Measurements from ENCODE around the gene HIVEP1.
"Not testable (repeated sequence)": the region's sequence is repeated elsewhere in the genome, so short reads cannot be mapped to it uniquely, and the experiment has no call there.

Gene HIVEP1

DNA sequence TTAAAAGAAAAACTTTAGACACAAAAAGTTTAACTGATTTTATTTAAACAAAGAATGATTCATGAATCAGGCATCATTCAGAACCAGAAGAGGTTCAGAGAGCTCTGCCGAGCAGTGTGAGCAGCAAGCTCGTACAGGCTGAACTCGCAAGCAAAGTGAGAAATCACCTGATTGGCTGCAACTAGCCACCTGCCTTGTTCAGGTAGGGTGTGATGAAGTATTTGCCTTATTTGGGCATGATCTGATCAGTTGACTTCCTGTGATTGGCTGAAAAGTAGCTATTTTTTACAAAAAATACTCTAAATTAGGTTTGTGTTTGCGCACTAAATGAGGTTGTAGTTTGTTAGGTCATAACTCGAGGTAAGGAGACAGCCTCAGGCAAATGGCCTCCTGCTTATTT is 80.7 kb downstream of the HIVEP1 start:
- DNase-seq, result no peak

DNA sequence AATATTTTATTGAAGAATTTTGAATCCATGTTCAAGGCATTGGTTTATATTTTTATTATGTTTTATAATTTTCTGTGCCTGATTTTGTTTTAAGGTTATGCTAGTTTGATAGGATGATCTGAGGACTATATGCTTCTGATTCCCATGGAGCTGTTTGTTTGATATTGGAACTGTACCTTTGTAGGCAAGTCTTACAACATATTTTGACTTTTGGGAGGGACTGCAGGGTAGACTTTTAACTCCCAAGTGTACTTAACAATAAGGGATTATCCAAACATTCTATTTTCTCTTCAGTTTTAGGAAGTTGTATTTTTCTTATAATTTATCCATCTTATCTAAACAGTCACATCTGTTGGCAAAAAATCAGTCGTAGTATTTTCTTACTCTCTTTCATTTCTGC is 82.6 kb downstream of the HIVEP1 start:
- DNase-seq, result no peak

DNA sequence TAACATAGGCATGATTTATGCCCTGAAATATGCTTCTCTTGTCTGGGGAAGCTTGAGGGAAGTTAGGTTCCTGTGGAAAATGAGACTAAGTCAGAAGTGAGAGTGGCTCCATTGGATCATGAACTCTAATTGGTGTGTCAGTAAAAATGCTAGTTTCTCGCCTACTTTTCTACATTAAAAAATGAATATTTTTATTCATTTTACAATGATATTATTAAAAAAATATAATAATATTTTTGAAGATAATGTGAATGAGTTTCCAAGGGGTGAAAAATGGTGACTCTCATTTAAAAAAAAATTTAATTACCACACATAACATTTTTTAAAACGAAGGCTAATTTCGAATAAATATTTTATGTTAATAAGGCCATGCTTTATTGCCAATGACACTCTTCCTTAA is 84.2 kb downstream of the HIVEP1 start:
- no peak for DNase-seq

DNA sequence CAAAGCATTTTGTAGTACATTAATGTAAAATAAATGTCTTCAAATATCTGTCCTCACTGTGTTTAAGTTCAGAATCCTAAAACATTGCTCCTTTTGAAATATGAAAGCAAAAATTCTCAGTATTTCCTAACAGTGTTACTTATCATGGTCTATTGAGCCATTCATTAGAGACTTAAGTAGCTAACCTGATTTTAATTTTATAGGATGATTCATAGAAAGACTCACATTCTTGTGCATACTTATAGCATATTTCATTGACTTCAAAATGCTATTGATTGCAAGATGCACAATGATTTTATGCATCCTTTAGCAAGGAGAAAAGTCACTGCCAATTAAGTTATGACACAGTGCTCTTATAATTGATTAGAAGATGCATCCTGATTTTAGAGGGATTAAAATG is 85.7 kb downstream of the HIVEP1 start:
- DNase-seq, result no peak

DNA sequence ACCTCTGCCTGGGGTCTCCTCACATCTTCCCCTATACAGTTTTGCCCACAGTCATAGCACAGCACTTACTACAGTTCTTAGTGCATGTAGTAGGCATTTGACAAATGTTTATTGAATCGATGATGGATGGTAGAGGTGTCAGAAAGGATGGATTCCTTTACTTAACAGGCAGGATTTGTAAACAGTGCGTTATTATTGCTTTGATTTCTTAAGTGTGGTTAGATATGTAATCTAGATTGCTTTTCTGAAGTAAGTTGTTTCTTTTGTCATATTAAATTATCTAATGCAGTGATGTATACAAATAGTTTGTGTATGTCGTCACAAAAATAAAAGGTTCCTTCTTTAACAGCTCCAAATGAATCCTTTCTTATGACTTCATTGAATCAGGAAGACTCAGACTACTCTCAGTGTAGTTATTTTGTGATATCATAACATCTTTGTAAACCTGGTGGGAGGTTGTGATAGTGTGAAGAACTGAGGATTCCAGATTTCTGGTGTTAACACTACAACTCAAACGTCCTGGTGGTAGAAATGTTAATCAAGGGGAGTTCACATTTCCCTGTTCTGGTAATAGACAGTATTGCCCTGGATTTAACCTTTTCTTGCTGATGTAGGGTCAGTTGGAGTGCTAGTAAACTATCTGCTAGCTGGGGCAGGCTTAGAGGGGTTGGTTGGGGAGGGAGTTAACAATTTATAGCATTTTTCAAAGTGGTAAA is 87.7 kb downstream of the HIVEP1 start:
- DNase-seq, result no peak

DNA sequence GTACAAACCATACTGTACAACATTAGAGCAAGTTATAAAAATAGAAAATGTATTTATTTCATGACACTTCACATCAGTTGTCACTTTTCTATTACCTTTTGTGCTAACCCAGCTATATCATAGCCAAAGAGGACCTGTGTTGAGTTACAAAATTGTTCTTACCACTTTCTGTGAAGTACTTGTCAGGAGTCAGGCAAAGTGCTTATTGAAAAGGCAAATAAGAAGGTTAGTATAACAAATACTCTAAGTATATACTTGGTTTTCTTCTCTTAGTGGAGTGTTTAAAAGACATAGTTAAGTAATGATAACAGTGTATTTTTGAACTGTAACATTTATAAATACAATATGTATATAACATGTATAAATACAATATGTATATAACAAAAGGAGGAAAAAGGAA is 88.9 kb downstream of the HIVEP1 start:
- no peak for DNase-seq

DNA sequence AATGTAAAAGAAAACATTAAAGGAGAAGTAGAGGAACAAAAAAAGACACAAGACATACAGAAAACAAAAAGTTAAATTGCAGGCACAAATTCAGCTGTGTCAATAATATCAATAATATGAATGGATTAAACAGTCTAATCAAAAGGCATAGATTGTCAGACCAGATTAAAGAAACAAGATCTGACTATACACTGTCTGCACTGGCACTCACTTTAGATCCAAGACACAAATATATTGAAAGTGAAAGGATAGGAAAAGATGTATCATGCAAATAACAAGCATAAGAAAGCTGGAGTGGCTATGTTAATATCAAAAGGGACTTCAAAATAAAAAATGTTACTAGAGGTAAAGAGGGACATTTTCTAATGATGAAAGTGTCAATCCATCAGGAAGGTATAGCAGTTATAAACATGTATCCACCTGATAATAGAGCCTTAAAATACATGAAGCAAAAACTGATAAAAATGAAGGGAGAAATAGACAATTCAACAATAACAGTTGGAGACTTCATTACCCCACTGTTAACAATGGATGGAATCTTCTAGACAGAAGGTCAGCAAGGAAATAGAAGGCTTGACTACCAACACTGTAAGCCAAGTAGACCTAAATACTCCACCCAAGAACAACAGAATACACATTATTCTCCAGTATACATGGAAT is 89.7 kb downstream of the HIVEP1 start:
- no peak for DNase-seq

DNA sequence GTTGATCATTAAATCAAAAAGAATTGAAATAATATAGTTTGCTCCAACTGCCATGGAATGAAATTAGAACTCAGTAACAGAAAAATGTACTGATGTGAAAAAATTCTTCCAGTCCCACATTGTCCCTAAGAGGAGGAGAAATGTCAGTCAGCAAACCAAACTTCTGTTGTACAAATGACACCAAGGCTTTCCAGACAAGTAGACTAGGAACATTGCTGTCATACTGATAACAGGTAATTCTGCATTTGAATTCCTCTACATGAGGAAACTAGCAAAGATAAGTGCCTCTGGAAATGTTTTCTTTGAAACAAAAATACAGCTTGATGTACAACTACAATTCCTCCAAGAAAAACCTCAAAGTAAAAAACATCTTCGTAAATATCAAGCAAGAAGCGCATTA is 90.2 kb downstream of the HIVEP1 start:
- DNase-seq, result no peak

DNA sequence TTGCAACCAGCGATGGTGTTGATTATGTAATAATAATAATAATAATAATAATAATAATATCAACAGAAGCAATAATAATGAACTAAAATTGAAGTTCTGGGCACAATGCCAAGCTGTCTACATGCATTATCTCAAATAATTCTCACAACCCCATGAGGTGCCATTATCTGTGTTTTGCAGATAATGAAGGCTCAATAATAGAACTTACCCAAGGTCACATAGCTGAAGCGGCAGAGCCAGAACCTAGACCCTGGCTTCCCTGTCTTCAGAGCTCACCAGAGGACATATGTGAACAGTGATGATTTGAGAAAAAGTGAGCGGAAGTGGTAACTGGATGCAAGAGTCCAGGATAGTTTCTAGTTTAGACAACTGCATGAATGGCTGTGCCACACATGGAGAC is 91.0 kb downstream of the HIVEP1 start:
- no peak for DNase-seq

DNA sequence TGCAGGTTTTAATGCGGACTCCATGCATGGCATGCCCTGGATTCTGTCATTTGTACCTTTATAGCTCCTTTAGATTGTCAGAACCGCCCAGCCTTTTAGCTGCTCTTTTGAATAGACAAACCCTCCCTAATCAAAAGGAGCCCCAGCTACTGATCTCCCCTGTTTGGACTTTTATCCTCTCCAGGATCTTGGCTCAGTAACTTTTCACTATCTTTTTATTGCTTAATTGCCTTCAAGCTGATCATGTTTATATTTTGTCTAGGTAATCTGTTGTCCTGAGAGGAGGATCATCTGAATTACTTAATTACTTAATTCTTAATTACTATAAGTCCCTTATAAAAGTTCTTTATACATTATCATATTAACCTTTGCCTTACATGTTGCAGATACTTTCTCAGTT is 93.2 kb downstream of the HIVEP1 start:
- DNase-seq, result no peak

DNA sequence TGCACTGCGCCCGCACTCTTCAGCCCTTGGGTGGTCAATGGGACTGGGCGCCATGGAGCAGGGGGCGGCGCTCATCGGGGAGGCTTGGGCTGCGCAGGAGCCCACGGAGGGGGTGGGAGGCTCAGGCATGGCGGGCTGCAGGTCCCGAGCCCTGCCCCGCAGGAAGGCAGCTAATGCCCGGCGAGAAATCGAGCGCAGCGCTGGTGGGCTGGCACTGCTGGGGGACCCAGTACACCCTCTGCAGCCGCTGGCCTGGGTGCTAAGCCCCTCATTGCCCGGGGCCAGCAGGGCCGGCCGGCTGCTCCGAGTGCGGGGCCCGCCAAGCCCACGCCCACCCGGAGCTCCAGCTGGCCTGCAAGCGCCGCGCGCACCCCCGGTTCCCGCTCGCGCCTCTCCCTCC is 96.3 kb downstream of the HIVEP1 start:
- DNase-seq, result not testable (repeated sequence)

DNA sequence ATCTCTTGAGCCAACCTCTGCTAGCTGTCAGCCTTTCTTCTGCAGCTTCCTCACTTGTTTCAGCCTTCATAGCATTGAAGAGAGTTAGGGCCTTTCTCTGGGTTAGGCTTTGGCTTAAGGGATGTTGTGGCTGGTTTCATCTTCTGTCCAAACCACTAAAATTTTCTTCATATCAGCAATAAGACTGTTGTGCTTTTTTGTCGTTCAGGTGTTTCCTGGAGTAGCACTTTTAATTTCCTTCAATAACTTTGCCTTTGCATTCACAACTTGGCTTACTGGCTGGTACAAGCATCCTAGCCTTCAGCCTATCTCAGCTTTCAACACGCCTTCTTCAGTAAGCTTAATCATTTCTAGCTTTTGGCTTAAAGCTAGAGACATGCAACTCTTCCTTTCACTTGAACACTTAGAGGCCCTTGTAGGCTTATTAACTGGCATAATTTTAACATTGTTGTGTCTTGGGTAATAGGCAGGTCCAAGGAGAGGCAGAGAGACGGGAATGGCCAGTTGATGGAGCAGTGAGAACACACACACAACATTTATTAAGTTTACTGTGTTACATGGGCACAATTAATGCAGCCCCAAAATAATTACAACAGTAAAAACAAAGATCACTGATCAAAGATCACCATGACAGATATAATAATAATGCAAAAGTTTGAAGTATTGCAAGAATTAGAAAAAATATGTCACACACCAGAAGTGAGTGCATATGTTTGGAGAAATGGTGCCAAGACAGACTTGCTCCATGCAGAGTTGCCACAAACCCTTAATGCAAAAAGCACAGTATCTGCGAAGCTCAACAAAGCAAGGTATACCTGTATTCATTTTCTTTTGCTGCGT is 98.6 kb downstream of the HIVEP1 start:
- no peak for DNase-seq

DNA sequence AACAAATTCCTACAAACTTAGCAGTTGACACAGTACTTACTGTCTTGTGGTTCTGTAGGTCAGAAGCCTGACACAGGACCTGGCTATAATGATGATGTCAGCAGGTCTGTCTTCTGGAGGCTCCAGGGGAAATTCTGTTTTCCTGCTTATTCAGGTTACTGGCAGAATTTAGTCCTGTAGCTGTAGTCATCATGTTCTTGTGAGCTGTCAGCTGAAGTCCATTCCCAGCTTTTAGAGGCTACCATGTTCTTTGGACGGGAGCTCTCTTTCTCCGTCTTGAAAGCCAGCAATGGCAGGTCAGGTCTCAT is 99.2 kb downstream of the HIVEP1 start:
- DNase-seq, result no peak

DNA sequence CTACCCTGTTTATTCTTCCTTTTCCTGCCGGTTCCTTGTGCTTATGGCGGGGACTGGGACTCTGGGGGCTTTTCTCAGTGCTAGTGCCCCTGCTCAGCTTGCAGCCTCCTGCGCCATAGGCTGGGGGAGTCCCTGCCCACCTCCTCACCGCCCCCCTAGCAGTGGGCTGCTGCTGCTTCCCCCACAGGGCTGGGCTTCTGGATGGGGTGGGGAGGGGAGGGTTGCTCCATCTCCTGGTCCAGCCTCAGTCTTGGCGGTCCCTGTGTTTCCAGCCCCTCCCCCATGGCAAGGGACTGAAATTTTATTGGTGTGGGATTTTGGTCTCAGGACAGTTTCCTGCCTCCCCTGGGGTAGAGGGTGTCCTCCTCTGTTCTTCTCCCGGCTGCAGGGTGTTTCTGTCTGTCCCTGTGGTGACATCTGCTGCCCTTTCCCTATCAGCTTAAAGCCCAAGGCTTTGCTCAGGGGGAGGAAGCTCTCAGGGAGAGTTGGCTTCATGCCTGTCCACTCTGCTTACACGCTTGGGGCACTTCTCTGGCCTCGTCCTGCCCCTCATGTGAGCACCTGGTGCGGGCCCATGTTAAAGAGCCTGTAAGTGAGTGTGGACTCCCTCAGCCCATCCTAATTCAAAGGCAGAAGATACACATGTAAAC is 100.6 kb downstream of the HIVEP1 start:
- no peak for DNase-seq

DNA sequence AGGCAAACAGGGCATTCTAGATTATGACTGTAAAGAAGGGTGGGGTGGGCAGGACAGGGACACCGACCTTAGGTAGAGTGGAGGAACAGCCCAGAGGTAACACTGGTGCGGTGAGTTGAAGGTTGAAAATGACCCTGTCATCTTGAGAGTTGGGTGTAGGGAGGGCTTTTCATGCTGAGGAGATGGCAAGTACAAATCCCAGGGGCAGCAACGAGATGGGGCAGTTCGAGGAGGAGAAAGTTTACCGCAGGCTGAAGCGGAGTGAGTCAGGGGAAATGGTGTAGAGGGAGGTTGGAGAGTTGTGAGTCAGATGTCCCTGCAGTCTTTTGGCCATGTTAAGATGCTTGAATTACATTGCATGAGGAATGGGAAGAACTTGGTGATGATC is 101.1 kb downstream of the HIVEP1 start:
- DNase-seq, result no peak

DNA sequence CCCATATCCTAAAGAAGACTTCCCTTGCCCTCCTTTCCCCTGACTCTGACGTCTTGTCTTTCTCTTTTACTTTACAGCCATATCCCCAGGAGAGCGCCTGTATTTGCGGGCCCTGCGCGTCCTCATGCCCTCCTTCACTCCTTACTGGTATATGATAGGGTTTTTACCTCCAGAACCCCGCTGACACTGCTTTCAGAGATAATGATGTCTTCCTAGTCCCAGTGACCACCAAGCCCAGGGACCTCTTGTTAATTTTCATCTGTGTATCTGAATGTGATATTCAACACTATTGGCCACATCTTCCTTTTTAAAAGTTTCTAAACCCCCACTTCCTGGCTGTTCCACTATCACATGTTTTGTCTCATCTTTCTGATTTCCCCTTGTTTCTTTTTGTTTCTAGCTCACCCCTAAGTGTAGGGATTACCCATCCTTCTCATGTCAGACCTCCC is 102.0 kb downstream of the HIVEP1 start:
- DNase-seq, result no peak

DNA sequence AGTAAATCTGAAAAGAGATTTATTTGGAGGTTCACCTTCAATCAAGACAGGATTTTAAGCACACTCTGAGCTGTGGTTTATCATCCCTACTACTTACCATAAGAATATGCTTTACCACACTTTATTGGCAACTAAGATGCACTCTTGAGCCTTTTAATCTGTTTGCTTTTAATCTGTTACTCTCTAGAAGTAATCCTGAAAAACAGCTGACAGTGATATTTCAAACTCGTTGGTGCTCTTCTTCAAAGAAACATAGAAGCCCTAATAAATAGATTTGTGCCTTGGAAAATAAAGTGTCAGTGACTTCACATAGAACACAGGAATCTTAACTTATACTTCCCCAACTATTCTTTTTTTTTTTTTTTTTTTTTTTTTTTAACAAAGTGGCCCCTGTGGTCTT is 102.9 kb downstream of the HIVEP1 start:
- no peak for DNase-seq

DNA sequence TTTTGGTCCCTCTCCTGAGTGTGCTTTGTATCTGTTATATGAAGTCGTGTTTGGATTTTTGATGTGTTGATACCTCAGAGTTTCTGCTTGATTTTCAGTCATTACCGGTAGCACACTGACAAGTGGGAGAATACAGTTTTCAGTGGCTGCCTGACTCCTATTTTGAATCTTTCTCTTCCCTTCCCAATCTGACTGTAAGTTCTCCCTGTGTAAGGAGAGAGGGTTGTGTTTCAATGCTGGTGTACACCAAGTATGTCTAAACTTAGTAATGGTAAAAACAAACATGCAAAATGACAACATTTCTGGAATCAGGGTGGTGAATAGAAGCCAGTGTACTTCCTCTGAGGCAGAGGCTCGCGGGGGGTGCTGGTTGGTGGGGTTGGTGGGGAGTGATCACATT is 103.4 kb downstream of the HIVEP1 start:
- DNase-seq, result no peak

DNA sequence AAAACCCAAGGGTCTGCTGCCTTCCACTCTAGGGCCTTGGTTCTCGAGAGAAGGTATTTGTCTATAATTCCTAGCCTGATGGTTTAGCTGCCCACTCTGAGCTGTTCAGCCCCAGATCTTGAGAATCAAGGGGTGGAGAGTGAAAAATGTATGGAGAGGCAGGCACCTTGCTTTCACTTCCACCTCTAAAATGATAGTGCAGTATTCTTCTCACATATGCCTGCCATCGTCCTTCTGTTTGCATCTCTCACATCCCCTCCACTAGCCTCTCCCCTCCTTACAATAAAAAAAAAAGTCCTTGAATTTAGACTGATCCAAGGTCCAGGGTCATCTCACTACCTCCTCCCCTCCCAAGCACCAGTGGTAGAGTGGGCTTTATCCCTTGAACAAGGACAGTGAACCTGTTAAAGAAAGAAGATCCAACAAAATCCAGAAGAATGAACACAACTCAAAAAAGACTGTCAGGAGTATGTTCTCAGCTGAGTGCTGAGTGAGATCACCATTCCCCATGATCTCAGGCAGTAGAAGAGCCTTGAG is 104.2 kb downstream of the HIVEP1 start:
- no peak for DNase-seq

DNA sequence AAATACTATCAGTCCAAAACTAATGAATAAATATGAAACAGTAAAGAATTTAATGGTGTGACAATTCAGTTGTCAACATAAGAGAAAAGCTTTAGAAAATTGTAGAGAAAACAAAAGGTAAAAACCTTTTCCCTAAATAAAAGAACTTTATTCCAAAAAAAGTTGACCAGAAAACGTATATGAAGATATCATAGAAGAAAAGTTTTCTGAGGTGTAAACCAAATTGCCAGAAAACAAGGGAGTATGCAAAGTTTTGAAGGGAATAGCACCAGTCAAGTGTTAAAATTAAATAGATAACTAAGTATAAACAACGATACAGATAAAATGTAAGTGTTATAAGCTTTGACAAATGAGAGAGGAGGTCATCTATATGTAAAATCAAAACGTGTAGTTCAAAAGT is 104.9 kb downstream of the HIVEP1 start:
- DNase-seq, result no peak

DNA sequence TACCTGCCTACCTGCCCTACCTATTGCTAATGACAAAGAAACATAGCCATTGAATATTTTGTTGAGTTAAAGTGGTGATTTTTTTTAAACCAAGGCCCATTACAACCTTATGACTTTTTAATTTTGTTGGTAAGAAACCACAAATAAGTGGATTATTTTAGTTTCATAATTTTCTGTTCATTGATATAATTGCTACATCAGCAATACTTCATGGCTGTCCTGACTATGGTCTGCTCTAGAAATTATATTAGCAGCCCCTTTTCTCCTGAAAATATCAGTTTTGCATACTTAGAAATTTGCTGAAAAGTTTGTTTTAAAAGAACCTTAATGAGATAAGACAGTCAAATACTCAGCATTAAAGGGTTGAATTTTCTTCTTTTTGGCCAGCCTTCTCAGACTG is 106.5 kb downstream of the HIVEP1 start:
- DNase-seq, result no peak

DNA sequence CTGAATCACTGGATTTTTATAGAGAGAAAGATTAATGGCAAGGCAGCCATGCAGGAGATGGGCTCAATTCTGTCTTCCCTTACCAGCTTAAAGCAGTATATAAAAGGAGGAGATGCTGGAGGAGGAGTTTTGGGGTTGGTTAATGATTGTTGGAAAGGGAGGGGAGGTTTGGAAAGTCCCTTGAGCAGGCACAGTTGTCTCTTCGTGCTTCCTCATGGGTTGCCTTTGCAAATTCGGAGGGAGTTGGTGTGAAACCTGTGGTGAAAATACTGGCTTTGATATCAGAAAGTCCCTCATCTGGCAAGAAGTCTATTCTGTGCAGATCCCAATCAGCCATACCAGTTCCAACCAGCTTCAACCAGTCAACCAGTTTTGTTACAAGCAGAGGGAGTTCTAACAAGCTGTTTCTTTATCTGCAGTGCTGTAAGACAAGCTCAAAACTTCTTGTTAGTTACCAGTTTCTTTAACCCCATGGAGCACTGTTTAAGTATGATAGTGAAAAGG is 107.0 kb downstream of the HIVEP1 start:
- no peak for DNase-seq

DNA sequence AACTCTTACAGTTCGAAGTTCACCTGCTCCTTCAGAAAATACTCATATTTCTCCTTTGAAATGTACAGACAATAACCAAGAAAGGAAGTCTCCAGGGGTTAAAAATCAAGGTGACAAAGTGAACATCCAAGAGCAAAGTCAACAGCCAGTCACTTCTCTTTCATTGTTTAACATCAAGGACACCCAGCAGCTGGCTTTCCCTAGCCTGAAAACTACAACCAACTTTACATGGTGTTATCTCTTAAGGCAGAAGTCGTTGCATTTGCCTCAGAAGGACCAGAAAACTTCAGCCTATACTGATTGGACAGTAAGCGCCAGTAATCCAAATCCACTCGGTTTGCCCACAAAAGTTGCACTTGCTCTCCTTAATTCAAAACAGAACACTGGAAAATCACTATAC is 113.3 kb downstream of the HIVEP1 start:
- DNase-seq, result no peak

All from NCI-H1048 (cell line).